ENCODE measurements around the gene CADPS.
"Not testable (repeated sequence)": the region's sequence is repeated elsewhere in the genome, so short reads cannot be mapped to it uniquely, and the experiment has no call there.

Gene CADPS

GRCh38 chr3:62585861-62586260 lies 289.4 kb downstream of the CADPS start:
- no peak for DNase-seq

GRCh38 chr3:62584636-62585035 lies 290.6 kb downstream of the CADPS start:
- DNase-seq = no peak

- peak; percentile 36 for DNase-seq
These were observed 292.6 kb downstream of the CADPS start for GRCh38 chr3:62582495-62583172.

- not testable (repeated sequence) for DNase-seq
These were observed 294.7 kb downstream of the CADPS start for GRCh38 chr3:62580485-62580884.

GRCh38 chr3:62577153-62577552 lies 298.1 kb downstream of the CADPS start:
- DNase-seq = no peak

- DNase-seq = no peak
These were observed 300.8 kb downstream of the CADPS start for GRCh38 chr3:62574266-62574898.

GRCh38 chr3:62571916-62572315 lies 303.3 kb downstream of the CADPS start:
- no peak for DNase-seq

GRCh38 chr3:62570888-62571287 lies 304.3 kb downstream of the CADPS start:
- DNase-seq = no peak

GRCh38 chr3:62569609-62570008 lies 305.6 kb downstream of the CADPS start:
- no peak for DNase-seq

- peak; percentile 25 for DNase-seq
These were observed 307.9 kb downstream of the CADPS start for GRCh38 chr3:62567097-62568021.

- no peak for DNase-seq
These were observed 309.1 kb downstream of the CADPS start for GRCh38 chr3:62566022-62566557.

- no peak for DNase-seq
These were observed 312.6 kb downstream of the CADPS start for GRCh38 chr3:62562596-62562995.

- no peak for DNase-seq
These were observed 313.2 kb downstream of the CADPS start for GRCh38 chr3:62562017-62562416.

GRCh38 chr3:62559831-62560445 lies 315.3 kb downstream of the CADPS start:
- DNase-seq = peak; percentile 51

- no peak for DNase-seq
These were observed 316.6 kb downstream of the CADPS start for GRCh38 chr3:62558549-62559112.

GRCh38 chr3:62557983-62558382 lies 317.2 kb downstream of the CADPS start:
- no peak for DNase-seq

- no peak for DNase-seq
These were observed 317.8 kb downstream of the CADPS start for GRCh38 chr3:62557450-62557849.

- DNase-seq = no peak
These were observed 318.9 kb downstream of the CADPS start for GRCh38 chr3:62556121-62556815.

- peak; percentile 4 for DNase-seq
These were observed 320.9 kb downstream of the CADPS start for GRCh38 chr3:62554264-62554799.

- DNase-seq = no peak
These were observed 321.4 kb downstream of the CADPS start for GRCh38 chr3:62553811-62554210.

GRCh38 chr3:62551556-62551955 lies 323.7 kb downstream of the CADPS start:
- no peak for DNase-seq

GRCh38 chr3:62550439-62550838 lies 324.8 kb downstream of the CADPS start:
- no peak for DNase-seq

Data from NCI-H2171 treated with DMSO at 0.1 percent for 48 hours (cell line).